Measurements from ENCODE around the gene WLS.
"Not testable (repeated sequence)": the region's sequence is repeated elsewhere in the genome, so short reads cannot be mapped to it uniquely, and the experiment has no call there.

Gene WLS

DNA sequence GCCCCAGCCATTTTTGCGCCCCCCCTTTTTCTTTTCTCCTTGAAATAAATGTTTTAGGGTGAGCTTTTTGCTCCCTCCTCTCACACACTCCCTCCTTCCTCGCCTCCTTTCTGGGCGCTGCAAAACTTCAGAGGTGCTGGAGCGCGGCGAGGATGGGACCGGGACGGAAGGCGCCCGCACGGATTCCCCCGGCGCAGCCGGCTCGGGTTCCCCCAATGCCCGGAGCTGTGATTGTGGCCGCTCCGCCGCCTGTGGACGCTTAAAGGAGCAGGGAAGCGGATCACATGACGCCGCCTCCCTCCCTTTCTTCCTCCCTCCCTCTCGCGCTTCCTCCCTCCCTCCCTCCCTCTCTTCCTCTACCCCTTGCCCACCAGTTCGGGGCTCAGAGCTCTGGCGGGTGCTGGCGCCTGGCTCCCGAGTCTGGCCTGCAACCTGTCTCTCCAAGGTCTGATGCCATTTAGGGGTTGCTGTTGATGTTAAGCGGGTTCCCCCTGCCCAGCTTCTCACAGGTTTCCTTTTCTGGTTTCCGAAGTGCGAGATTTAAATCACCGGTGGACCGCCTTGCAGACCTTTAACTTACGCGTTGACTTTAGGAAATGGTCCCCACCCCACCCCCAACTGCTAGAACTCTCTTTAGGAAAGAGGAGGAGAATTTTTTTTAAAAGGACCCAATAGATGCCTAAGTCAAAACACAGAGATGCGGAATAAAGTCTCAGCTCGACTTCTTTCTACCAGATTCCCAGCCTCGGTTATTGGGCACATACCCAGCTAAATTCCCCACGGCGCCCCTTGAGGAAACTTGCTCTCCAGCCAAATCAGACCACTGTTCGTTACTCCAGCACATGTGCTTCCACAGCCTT is at the start of gene WLS:
Gene WLS (minus strand): TSS at position 235 of the 860 bp plus-strand sequence. CDS start 224 bp downstream, at position 11.
- DNase-seq, result no peak

- DNase-seq, result no peak
Measured at GRCh38 chr1:68280286-68280685, 48.0 kb upstream of the WLS start.

- DNase-seq, result no peak
Measured at GRCh38 chr1:68279846-68280245, 47.5 kb upstream of the WLS start.

- DNase-seq, result no peak
Measured at GRCh38 chr1:68278221-68278620, 45.9 kb upstream of the WLS start.

- DNase-seq, result no peak
Measured at GRCh38 chr1:68276448-68276847, 44.1 kb upstream of the WLS start.

GRCh38 chr1:68273530-68273929 is 41.2 kb upstream of the WLS start:
- no peak for DNase-seq

GRCh38 chr1:68271596-68271995 is 39.3 kb upstream of the WLS start:
- DNase-seq, result no peak

DNA sequence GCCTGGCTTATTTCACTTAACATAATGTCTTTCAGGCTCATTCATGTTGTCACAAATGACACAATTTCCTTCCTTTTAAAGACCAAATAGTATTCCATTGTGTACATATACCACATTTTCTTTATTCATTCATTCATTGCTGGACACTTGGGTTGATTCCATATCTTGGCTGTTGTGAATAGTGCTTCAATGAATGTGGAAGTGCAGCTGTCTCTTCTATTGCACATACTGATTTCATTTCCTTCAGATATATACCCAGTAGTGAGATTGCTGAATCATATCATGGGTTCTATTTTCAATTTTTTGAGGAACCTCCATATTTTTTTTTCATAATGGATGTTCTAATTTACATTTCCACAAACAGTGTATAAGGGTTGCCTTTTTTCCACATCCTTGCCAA is 38.6 kb upstream of the WLS start:
- no peak for DNase-seq

GRCh38 chr1:68269637-68270430 is 37.5 kb upstream of the WLS start:
- no peak for DNase-seq

DNA sequence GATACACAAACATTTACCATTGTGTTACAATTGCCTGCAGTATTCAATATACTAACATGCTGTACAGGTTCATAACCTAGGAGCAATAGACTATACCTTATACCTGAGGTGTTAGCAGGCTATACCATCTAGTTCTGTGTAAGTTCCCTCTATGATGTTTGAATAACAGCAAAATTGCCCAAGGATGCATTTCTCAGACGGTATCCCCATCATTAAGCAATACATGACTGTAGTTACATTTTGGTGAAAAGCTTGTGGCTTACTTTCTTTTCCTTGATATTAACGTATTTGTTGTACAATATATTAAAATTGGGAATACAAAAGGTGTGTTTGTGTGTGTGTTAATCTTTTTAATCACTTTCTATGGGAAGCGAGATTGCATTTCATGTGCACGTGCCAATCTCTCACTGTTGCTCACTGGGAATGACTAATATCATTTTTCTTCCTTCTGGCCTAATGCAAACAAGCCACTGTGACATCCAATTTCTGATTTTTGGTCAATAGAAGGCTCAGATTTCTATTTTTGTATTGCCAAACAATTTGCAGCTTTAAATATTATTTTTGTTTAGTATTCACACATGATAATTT is 36.7 kb upstream of the WLS start:
- DNase-seq, result no peak

- DNase-seq, result not testable (repeated sequence)
Measured at GRCh38 chr1:68256824-68257223, 24.5 kb upstream of the WLS start.

DNA sequence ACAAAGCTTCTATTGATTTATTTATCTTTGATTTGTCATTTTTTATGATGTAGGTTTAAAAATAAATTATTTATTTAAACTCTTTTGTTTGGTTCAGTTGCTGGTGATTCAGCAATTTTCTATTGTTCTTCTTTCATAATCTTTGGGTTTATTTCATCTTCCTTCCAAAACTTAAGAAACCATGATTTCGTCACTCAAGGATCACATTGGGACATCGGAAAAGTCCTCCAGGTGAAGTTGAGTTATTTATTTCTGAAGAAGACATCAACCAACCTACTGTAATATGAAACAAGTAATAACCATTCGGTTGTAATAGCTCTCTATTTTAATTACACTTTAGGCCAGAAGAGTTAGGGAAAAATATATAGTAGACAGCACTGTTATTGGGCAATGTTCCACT is 23.0 kb upstream of the WLS start:
- DNase-seq, result no peak

- DNase-seq, result no peak
Measured at GRCh38 chr1:68254667-68255226, 22.4 kb upstream of the WLS start.

DNA sequence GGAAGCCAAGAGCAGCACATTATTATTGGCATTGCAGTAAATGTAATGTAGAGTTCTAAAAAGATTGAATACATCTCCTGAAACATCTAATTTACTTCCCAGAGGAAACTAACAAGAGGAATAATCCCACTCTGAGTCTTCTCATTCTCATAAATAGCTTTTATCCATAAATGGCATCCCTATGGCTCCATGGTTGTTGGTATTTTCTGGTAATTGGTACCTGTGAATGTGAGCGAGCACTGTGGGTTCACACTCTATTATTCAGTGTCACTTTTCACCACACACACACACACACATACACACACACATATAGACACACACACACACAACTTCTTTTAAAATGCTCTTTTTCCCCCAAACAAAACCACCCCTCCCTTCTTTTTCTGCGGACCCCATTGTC is 4.7 kb upstream of the WLS start:
- no peak for DNase-seq

DNA sequence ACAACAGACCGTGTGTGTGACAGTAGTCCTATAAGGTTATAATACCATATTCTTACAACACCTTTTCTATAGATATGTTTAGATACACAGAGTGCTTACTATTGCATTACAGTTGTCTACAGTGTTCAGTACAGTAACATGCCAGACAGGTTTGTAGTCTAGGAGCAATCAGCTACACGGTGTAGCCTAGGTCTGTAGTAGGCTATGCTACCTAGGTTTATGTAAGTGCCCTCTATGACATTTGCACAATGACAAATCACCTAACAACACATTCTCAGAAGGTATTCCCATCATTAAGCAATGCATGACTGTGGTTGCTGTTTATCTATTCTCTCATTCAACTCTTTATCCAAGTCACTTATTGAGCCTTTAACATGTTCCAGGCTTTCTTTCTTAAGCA is 1.8 kb upstream of the WLS start:
- DNase-seq, result no peak

DNA sequence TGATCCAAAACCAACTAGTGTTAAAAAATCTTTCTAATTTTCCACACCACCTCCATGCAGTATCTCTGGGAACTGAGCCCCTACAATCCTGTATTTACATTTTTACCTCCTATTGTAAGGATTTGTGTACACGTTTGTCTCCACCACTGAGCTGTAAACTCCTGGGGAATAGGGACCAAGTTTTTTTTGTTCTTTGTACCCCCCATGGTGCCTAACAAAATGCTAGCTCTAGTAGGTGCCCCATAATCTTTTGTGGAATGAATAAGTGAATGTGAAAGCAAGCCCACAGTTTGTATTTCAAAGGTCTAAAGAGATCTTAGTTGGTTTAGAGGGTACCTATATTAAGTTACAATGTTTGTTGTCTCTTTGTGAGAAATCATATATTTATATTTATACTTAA is 879 bp upstream of the WLS start:
- no peak for DNase-seq

DNA sequence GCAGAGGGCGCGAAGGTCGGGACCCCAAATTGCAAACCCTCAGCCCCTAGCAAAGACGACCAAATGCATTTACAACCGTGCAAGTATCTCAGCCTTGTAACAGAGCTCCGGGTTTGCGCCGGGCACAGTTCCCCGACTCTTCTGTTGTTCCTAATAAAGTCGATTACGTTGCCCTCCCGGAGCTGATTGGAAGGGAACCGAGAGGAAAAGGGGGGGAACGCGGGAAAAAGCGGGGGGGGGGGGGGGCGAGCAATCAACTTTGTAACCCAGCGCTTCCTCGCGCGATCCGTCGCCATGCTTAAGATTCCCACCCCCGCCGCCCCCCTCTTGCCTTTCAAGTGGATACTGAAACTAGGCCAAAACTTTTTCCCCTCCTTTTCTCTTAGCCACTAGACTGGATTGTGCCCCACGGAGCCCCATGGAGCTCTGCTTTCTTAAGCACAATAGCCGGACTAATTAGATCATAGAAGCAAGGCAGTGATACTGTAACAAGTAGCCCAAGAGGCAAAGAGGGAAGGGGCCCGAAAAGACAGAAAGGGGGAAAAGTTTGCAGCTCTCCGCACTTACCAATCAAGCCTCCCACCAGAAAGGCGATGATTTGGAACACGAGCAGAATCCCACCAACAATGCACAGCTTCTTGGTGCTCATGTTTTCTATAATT is 565 bp downstream of the WLS start:
- DNase-seq, result no peak

DNA sequence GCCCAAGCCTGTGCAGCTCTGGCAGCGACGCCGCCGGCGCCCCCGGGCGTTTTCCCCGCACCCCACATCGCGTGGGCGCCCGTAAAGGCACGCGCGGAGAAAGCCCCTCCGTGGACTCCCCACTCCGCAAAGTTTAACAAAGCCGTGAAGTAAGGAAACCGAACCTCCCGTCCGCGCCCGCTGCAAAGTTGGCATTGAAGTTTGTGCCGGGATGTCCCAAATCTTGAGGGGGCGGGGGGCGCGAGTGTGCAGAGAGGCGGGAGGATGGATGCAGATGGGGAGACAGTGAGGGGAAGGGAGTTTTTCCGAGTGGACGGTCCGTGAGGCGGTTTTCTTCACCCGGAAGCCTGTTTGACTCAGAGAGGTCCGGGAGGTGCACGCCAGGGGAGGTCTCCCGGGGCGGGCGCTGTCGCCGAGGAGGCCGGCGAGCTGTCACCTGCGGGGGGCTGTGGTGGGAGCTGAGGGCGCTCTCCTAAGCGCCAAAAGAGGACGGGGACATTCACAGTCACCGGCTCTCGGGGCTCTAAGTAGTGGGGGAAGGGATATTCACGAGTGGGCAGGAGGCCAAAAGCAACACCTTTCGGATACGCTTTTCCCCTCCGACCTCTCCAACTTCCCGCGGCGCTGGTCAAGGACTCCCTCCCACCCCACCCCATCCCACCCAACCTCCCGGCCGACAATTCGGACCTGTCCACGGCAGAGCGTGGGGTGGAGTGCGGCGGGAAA is 1.3 kb downstream of the WLS start:
- DNase-seq, result no peak

DNA sequence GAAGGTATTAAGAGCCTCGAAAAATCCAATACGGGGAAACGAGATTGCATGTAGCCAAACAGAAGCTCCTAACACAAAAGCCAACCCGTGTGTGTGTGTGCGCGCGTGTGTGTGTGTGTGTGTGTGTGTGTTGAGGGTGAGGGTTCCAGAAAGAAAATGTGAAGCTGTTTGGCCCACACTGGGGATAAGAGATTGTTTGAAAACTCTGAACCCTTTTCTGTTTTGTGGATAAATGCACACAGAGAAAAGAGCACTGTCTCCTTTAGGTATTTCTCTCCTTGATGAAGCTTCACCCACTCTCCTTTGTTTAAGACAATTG is 1.9 kb downstream of the WLS start:
- no peak for DNase-seq

DNA sequence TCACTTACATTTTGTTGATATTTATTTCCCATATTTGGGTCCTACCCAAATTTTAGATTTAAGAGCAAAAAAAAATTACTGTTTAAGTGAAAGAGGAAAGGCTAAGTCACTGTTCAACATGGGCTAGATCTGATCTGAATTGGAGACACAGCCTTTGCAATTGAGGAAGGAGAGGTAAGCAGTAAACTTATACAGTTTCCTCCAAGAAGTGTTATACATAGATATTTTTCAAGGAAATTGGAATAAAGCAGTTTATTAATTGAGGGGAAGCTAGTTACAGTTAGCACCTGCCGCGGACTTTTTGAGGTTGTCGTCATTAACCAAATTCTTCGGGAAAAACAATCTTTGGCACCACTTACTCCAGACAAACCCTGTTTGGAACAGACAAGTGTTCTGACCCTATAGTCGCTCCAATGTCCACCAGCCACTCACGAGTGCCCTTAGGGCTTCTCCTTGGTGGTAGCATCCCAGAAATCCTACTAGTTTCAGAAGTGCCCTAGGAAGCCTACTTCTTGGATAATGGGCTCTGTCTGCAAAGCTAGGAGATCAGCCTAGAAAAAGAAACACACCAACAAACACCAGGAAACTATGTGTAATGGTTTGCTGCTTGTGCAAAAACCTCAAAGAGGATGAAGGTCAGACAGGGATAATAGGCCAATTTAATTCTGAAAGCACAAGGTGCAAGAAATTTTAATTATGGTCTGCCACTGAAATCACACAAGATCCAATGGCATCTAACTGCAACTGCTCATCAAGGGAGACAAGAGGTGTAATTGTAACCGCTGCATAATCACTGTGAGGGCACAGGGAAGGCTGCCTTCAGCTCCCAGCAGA is 2.5 kb downstream of the WLS start:
- DNase-seq, result no peak

DNA sequence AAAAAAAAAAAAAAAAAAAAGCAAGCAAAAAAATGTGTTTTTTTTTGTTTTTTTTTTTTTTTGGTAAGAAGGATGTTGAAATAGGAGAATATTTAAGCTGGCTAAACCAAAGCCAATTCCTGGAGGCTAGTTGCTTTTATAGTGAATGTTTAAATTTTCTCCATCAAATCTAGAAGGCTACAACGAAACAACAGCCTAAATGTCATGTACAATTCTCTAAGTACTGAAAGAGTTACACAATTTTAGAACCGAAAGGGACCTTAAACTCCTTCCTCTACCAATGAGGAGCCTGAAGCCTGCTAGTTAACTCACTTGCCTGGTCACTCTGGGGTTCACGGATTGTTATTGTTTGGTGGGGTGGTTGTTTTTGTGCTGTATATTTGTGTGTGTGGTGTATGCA is 3.5 kb downstream of the WLS start:
- no peak for DNase-seq

DNA sequence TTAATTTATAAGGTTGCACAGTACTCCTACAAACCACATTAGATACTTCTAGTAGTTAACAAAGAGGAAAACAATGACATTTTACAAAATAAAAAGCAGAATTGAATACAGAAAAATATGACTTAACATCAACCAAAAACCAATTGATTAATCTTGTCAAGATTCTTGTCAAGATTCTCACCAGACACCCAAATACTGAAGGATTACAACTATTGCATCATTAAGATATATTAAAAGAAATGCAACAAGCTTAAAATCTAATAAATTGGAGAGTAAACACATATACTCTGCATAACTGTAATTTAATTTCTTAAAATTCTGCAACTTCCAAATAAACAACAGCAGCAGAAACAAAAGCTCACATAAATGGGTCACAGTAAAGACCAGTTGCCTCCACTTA is 4.7 kb downstream of the WLS start:
- DNase-seq, result no peak
